PC-3 (cell line): ENCODE measurements around the gene NPEPL1. TPM values are rescaled to one million over a fixed set of nuclear protein-coding genes. Genes with fewer than 3 reads are reported as not detected.

Source experiments
- ATAC-seq: fragments of 200-7000 bp; cut with Tn5 transposase; 2 replicates; pipeline ENCODE4 v1.9.1; 2020; ENCODE audit warnings: mild to moderate bottlenecking, moderate library complexity
- BruUV-seq: library from RNA; stranded (reverse); fragments of 400-500 nt; replicated peaks from 2 replicates; lab custom pipeline; 2021; lab: Mats Ljungman, UMichigan
- CTCF ChIA-PET: fragments of 300-600 bp; sonication (Branson Sonifier 250); formaldehyde crosslinking; loops from one replicate; lab custom pipeline; 2022; ENCODE audit warnings: antibody characterized with exemption; lab: Charles Lee
- POLR2A ChIA-PET: fragments of 300-600 bp; sonication (Branson Sonifier 250); formaldehyde crosslinking; loops from one replicate; lab custom pipeline; 2022; ENCODE audit warnings: antibody characterized with exemption; ENCODE audit not compliant: unreplicated experiment; lab: Charles Lee
- DNase-seq: peaks from one replicate; pipeline ENCODE4 v3.0.0-alpha.2; 2015
- H2AFZ ChIP-seq: fragments of 300-600 bp; sonication (generic); 2 replicates; pipeline ENCODE4 v1.6.0; 2016; ENCODE audit warnings: antibody characterized with exemption, low read length
- H3F3A ChIP-seq: fragments of 300-600 bp; sonication (generic); one replicate; pipeline ENCODE4 v1.6.0; 2017; ENCODE audit warnings: antibody characterized with exemption, low read length, control low read depth, mild to moderate bottlenecking; ENCODE audit not compliant: unreplicated experiment
- H3K27ac ChIP-seq: fragments of 300-600 bp; sonication (generic); 2 replicates; pipeline ENCODE4 v1.5.1; 2016; ENCODE audit warnings: mild to moderate bottlenecking, low read length
- H3K27me3 ChIP-seq: fragments of 300-600 bp; sonication (generic); 2 replicates; pipeline ENCODE4 v1.6.1; 2016; ENCODE audit warnings: low read length, mixed read lengths
- H3K36me3 ChIP-seq: fragments of 300-600 bp; sonication (generic); 2 replicates; pipeline ENCODE4 v1.6.1; 2016; ENCODE audit warnings: low read depth, mixed run types, low read length, mixed read lengths
- H3K4me1 ChIP-seq: fragments of 300-600 bp; sonication (generic); 2 replicates; pipeline ENCODE4 v1.5.1; 2016; ENCODE audit warnings: low read length; ENCODE audit not compliant: insufficient read depth
- H3K4me2 ChIP-seq: fragments of 300-600 bp; sonication (generic); 2 replicates; pipeline ENCODE4 v1.6.0; 2016; ENCODE audit warnings: low read length
- H3K4me3 ChIP-seq: fragments of 300-600 bp; sonication (generic); 2 replicates; pipeline ENCODE4 v1.5.1; 2016; ENCODE audit warnings: mild to moderate bottlenecking, low read length, mixed read lengths
- H3K79me2 ChIP-seq: fragments of 300-600 bp; sonication (generic); 2 replicates; pipeline ENCODE4 v1.6.1; 2017; ENCODE audit warnings: low read length, mixed read lengths
- H3K9ac ChIP-seq: fragments of 300-600 bp; sonication (generic); 2 replicates; pipeline ENCODE4 v1.6.0; 2016; ENCODE audit warnings: mild to moderate bottlenecking, low read length
- H3K9me2 ChIP-seq: fragments of 300-600 bp; sonication (generic); replicated peaks from 2 replicates; pipeline ENCODE4 v1.6.1; 2016; ENCODE audit warnings: mixed run types, low read length, mixed read lengths
- H3K9me3 ChIP-seq: fragments of 300-600 bp; sonication (generic); 2 replicates; pipeline ENCODE4 v1.6.1; 2016; ENCODE audit warnings: low read length, mixed read lengths
- H4K20me1 ChIP-seq: fragments of 300-600 bp; sonication (generic); 2 replicates; pipeline ENCODE4 v1.6.1; 2016; ENCODE audit warnings: low read length, mixed read lengths
- EZH2 ChIP-seq: fragments of 300-600 bp; sonication (generic); IDR thresholded peaks from one replicate; pipeline ENCODE4 v1.6.1; 2017; ENCODE audit warnings: antibody characterized with exemption, mild to moderate bottlenecking, low read length; ENCODE audit not compliant: unreplicated experiment
- EZH2phosphoT487 ChIP-seq: fragments of 300-600 bp; sonication (generic); IDR thresholded peaks from 2 replicates; pipeline ENCODE4 v1.6.1; 2018; ENCODE audit warnings: mild to moderate bottlenecking, antibody characterized with exemption, low read length, borderline replicate concordance
- intact Hi-C: fragments of 100-400 bp; cut with micrococcal nuclease; formaldehyde crosslinking; loops from 2 replicates; pipeline ENCODE4 v1.9.0; 2023
- total RNA-seq: library from RNA; depleted of rRNA; stranded (reverse); fragments of >200 nt; gene quantifications from 2 replicates; pipeline ENCODE4 v1.2.3, GENCODE V29; 2014
- TF ChIP-seq, protein P1 (sequence below): fragments of 300-600 bp; sonication (generic); conservative IDR thresholded peaks from 2 replicates; pipeline ENCODE4 v1.5.1; 2017; ENCODE audit warnings: antibody characterized with exemption, low read depth, mild to moderate bottlenecking, low read length

NPEPL1 gene
- total RNA-seq, 1 experiment from 2014 or later: 49.7 TPM

GRCh38 chr20:58715801-58716475 is 23.3 kb downstream of the NPEPL1 start:
- Histone ChIP-seq H3K36me3 (no peaks in the 10 kb centered on the region), H3K9me2 (no peaks in the 10 kb centered on the region), H3K9me3 (no peaks in the 10 kb centered on the region), H3K27me3 (peaks cover 9% of the 10 kb centered on the region; the same call in 1 of the 2 replicates), H3F3A (no peaks in the 10 kb centered on the region), H3K4me2 (no peak overlapping the region), H3K27ac (no peak overlapping the region), H3K79me2 (no peaks in the 10 kb centered on the region), H3K4me1 (no peaks in the 10 kb centered on the region), H3K4me3 (no peak overlapping the region), H3K9ac (no peak overlapping the region), H2AFZ (no peak overlapping the region), H4K20me1 (no peaks in the 10 kb centered on the region)
- DNase-seq: no peak
- BruUV-seq: no TSS peak
- ChIA-PET CTCF (no interaction called here), POLR2A (no interaction called here)
- no peak for ATAC-seq
- intact Hi-C loops: no loop called here
- TF ChIP-seq, protein P1, sequence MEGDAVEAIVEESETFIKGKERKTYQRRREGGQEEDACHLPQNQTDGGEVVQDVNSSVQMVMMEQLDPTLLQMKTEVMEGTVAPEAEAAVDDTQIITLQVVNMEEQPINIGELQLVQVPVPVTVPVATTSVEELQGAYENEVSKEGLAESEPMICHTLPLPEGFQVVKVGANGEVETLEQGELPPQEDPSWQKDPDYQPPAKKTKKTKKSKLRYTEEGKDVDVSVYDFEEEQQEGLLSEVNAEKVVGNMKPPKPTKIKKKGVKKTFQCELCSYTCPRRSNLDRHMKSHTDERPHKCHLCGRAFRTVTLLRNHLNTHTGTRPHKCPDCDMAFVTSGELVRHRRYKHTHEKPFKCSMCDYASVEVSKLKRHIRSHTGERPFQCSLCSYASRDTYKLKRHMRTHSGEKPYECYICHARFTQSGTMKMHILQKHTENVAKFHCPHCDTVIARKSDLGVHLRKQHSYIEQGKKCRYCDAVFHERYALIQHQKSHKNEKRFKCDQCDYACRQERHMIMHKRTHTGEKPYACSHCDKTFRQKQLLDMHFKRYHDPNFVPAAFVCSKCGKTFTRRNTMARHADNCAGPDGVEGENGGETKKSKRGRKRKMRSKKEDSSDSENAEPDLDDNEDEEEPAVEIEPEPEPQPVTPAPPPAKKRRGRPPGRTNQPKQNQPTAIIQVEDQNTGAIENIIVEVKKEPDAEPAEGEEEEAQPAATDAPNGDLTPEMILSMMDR: no peak
- TF ChIP-seq EZH2phosphoT487: no peak
- TF ChIP-seq EZH2: no peak

- Histone ChIP-seq H2AFZ (no peak overlapping the region), H3K4me3 (no peak overlapping the region), H4K20me1 (no peaks in the 10 kb centered on the region), H3K4me2 (no peak overlapping the region), H3K36me3 (no peaks in the 10 kb centered on the region), H3K79me2 (no peaks in the 10 kb centered on the region), H3K9ac (no peak overlapping the region), H3K9me2 (no peaks in the 10 kb centered on the region), H3K4me1 (no peaks in the 10 kb centered on the region), H3K27me3 (peaks cover 16% of the 10 kb centered on the region), H3K27ac (no peak overlapping the region), H3K9me3 (no peaks in the 10 kb centered on the region), H3F3A (no peaks in the 10 kb centered on the region)
- DNase-seq (no peak), ATAC-seq (no peak)
- no TSS peak for BruUV-seq
- POLR2A ChIA-PET: no interaction called here
- intact Hi-C loops: no loop called here
- CTCF ChIA-PET: no interaction called here
- TF ChIP-seq EZH2 (no peak), EZH2phosphoT487 (no peak)
- TF ChIP-seq, protein P1: no peak
Observed at GRCh38 chr20:58716476-58717277, 24.1 kb downstream of the NPEPL1 start.
